ENCODE data around the gene NPC1.
"Not testable (repeated sequence)": the region's sequence is repeated elsewhere in the genome, so short reads cannot be mapped to it uniquely, and the experiment has no call there.

Gene NPC1

DNA sequence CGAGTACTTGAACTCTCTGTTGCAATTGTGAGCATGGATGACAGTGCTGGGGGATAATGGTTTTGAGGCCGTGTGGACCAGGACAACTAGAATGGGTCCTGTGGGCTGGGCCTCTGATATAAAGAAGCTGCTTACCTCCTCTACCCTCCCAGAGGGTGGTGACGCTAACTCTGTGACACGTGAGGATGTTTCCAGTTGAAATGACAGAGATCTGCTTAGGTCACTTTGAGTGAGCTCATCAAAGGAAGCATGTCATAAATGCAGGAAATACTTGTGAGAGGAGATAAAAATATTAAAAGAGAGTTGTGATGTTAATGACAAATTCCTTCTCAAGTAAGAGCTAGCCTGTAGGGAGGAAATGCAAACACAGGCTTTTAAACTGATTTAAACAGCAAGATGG, 66.6 kb downstream of the NPC1 start:
- no CpG with 5 or more reads among the region's 4 CpGs for WGBS, 2 donors (ENCODE audit: extremely low coverage in 2 of 2, insufficient read length in 2 of 2, insufficient replicate concordance in 1 of 2)
- Histone ChIP-seq H2BK15ac (ENCODE audit: low read length) (no peak overlapping the region), H2BK120ac (ENCODE audit: low read depth, low read length) (no peak overlapping the region), H3K18ac (ENCODE audit: low read length) (no peak overlapping the region), H4K8ac (ENCODE audit: low read depth, low read length) (no peak overlapping the region), H3K36me3 (replicated peaks in 1 of 2; ENCODE audit: control insufficient read depth in 2 of 2, insufficient read depth in 2 of 2, low read length in 2 of 2) (peaks cover 38 to 92% of the 10 kb centered on the region in 2 donors), H3K23ac (ENCODE audit: low read depth, low read length, poor library complexity) (no peak overlapping the region), H2AK5ac (ENCODE audit: low read depth, low read length) (no peak overlapping the region), H3K9me3 (replicated peaks in 1 of 2; ENCODE audit: control insufficient read depth in 2 of 2, insufficient read depth in 1 of 2, low read depth in 1 of 2, low read length in 2 of 2) (no peaks in the 10 kb centered on the region), H3K9ac (ENCODE audit: low read depth, low read length, poor library complexity) (no peak overlapping the region), H2BK12ac (ENCODE audit: low read length) (no peak overlapping the region), H4K91ac (ENCODE audit: low read depth, low read length, poor library complexity) (no peak overlapping the region), H2BK5ac (ENCODE audit: low read length) (no peak overlapping the region), H3K4me3 (ENCODE audit: low read length in 2 of 2) (no peak overlapping the region), H3K14ac (ENCODE audit: low read length) (no peak overlapping the region), H3K4me2 (ENCODE audit: insufficient read depth, low read length, poor library complexity, severe bottlenecking) (no peak overlapping the region), H3K79me1 (ENCODE audit: low read depth, low read length) (peaks cover 1% of the 10 kb centered on the region), H3K27me3 (ENCODE audit: control insufficient read depth in 3 of 3, insufficient read depth in 3 of 3, low read depth in 1 of 3, low read length in 3 of 3) (peaks cover 0 to 2% (median 0%) of the 10 kb centered on the region in 3 experiments), H3K4ac (ENCODE audit: low read length) (no peak overlapping the region), H3K4me1 (ENCODE audit: control insufficient read depth in 2 of 2, insufficient read depth in 1 of 2, low read depth in 1 of 2, low read length in 2 of 2) (no peaks in the 10 kb centered on the region), H3K27ac (replicated peaks; ENCODE audit: low read length) (no peak overlapping the region), H2AFZ (ENCODE audit: low read length) (no peak overlapping the region)
- no peak for DNase-seq (ENCODE audit: low spot score)

DNA sequence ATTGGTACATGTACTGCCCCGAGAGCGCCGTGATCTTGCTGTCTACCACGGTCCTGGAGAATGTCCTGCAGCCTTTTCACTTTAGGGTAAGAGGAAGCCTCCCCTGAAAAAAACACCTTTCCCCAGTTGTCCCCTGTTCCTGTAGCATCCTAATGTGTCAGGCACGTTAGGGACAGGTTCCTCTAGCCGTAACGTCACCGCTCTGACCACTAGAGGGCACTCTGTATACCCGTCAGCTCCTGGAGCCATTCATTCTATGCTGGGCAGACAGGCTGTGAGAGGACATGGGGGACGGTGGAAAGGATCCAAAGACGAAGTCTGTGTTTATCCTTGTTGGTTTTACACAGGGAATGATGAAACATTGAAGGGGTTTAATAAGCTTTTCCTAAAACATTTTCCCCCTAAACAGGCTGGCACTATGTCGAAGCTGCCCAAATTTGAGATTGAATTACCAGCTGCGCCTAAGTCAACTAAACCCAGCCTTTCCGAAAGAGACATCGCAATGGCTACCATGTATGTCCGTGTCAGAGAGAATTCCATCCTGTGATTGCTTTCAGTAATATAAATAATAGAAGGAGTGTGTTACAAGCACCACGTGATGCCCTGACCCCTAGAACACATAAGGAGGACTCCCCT, 70.3 kb downstream of the NPC1 start:
- Histone ChIP-seq H3K27me3 (ENCODE audit: control insufficient read depth in 3 of 3, insufficient read depth in 3 of 3, low read depth in 1 of 3, low read length in 3 of 3) (no peaks in the 10 kb centered on the region), H3K4ac (ENCODE audit: low read length) (no peak overlapping the region), H4K91ac (ENCODE audit: low read depth, low read length, poor library complexity) (no peak overlapping the region), H2BK15ac (ENCODE audit: low read length) (no peak overlapping the region), H2AFZ (ENCODE audit: low read length) (no peak overlapping the region), H3K79me1 (ENCODE audit: low read depth, low read length) (no peaks in the 10 kb centered on the region), H2AK5ac (ENCODE audit: low read depth, low read length) (no peak overlapping the region), H3K4me2 (ENCODE audit: insufficient read depth, low read length, poor library complexity, severe bottlenecking) (no peak overlapping the region), H3K14ac (ENCODE audit: low read length) (no peak overlapping the region), H4K8ac (ENCODE audit: low read depth, low read length) (no peak overlapping the region), H3K4me3 (ENCODE audit: low read length in 2 of 2) (no peak overlapping the region), H2BK120ac (ENCODE audit: low read depth, low read length) (no peak overlapping the region), H3K23ac (ENCODE audit: low read depth, low read length, poor library complexity) (no peak overlapping the region), H2BK12ac (ENCODE audit: low read length) (no peak overlapping the region), H3K36me3 (replicated peaks in 1 of 2; ENCODE audit: control insufficient read depth in 2 of 2, insufficient read depth in 2 of 2, low read length in 2 of 2) (peaks cover 17 to 77% of the 10 kb centered on the region in 2 donors), H3K9me3 (replicated peaks in 1 of 2; ENCODE audit: control insufficient read depth in 2 of 2, insufficient read depth in 1 of 2, low read depth in 1 of 2, low read length in 2 of 2) (no peaks in the 10 kb centered on the region), H3K9ac (ENCODE audit: low read depth, low read length, poor library complexity) (no peak overlapping the region), H2BK5ac (ENCODE audit: low read length) (no peak overlapping the region), H3K27ac (replicated peaks; ENCODE audit: low read length) (no peak overlapping the region), H3K4me1 (ENCODE audit: control insufficient read depth in 2 of 2, insufficient read depth in 1 of 2, low read depth in 1 of 2, low read length in 2 of 2) (no peaks in the 10 kb centered on the region), H3K18ac (ENCODE audit: low read length) (no peak overlapping the region)
- no CpG with 5 or more reads among the region's 17 CpGs for WGBS, 2 donors (ENCODE audit: extremely low coverage in 2 of 2, insufficient read length in 2 of 2, insufficient replicate concordance in 1 of 2)
- DNase-seq (ENCODE audit: low spot score) = peak; percentile 68

DNA sequence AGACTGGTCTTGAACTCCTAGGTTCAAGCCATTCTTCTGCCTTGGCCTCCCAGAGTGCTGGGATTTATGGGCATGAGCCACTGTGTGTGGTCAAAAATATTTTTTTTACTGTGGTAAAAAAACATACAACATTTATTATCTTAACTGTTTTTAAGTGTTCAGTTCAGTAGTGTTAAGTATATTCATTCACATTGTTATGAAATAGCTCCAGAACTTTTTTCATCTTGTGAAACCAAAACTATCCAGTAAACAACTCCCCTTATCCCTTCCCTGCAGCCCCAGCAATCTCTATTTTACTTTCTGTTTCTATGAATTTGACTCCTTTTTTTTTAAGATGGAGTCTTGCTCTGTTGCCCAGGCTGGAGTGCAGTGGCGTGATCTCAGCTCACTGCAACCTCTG, 73.7 kb downstream of the NPC1 start:
- Histone ChIP-seq H4K8ac (ENCODE audit: low read depth, low read length) (no peak overlapping the region), H3K36me3 (replicated peaks in 1 of 2; ENCODE audit: control insufficient read depth in 2 of 2, insufficient read depth in 2 of 2, low read length in 2 of 2) (peaks cover 10 to 78% of the 10 kb centered on the region in 2 donors), H2BK5ac (ENCODE audit: low read length) (no peak overlapping the region), H3K27ac (replicated peaks; ENCODE audit: low read length) (no peak overlapping the region), H3K79me1 (ENCODE audit: low read depth, low read length) (no peaks in the 10 kb centered on the region), H3K4me1 (ENCODE audit: control insufficient read depth in 2 of 2, insufficient read depth in 1 of 2, low read depth in 1 of 2, low read length in 2 of 2) (no peaks in the 10 kb centered on the region), H3K4ac (ENCODE audit: low read length) (no peak overlapping the region), H3K4me2 (ENCODE audit: insufficient read depth, low read length, poor library complexity, severe bottlenecking) (no peak overlapping the region), H3K27me3 (ENCODE audit: control insufficient read depth in 3 of 3, insufficient read depth in 3 of 3, low read depth in 1 of 3, low read length in 3 of 3) (no peaks in the 10 kb centered on the region), H3K23ac (ENCODE audit: low read depth, low read length, poor library complexity) (no peak overlapping the region), H2BK120ac (ENCODE audit: low read depth, low read length) (no peak overlapping the region), H3K14ac (ENCODE audit: low read length) (no peak overlapping the region), H2BK15ac (ENCODE audit: low read length) (no peak overlapping the region), H2AFZ (ENCODE audit: low read length) (no peak overlapping the region), H2AK5ac (ENCODE audit: low read depth, low read length) (no peak overlapping the region), H4K91ac (ENCODE audit: low read depth, low read length, poor library complexity) (no peak overlapping the region), H2BK12ac (ENCODE audit: low read length) (no peak overlapping the region), H3K4me3 (ENCODE audit: low read length in 2 of 2) (no peak overlapping the region), H3K9me3 (replicated peaks in 1 of 2; ENCODE audit: control insufficient read depth in 2 of 2, insufficient read depth in 1 of 2, low read depth in 1 of 2, low read length in 2 of 2) (peaks cover 0 to 3% of the 10 kb centered on the region in 2 donors), H3K9ac (ENCODE audit: low read depth, low read length, poor library complexity) (no peak overlapping the region), H3K18ac (ENCODE audit: low read length) (no peak overlapping the region)
- no peak for DNase-seq (ENCODE audit: low spot score)
- no CpG with 5 or more reads among the region's 1 CpG for WGBS, 2 donors (ENCODE audit: extremely low coverage in 2 of 2, insufficient read length in 2 of 2, insufficient replicate concordance in 1 of 2)

DNA sequence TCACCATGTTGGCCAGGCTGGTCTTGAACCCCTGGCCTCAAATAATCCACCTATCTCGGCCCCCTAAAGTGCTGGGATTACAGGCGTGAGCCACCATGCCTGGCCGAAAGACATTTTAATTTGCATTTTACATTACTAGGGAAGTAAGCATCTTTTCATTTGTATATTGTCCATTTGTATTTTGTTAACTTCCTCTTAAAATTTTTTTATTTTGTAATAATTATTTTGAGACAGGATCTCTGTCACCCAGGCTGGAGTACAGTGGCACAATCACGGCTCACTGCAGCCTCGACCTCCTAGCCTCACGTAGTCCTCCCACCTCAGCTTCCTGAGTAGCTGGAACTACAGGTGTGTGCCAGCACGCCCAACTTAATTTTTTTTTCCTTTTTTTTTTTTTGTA, 74.1 kb downstream of the NPC1 start:
- not testable (repeated sequence) for H4K8ac ChIP-seq (ENCODE audit: low read depth, low read length); H3K9ac ChIP-seq (ENCODE audit: low read depth, low read length, poor library complexity); H3K4me3 ChIP-seq (ENCODE audit: low read length in 2 of 2); H2BK120ac ChIP-seq (ENCODE audit: low read depth, low read length); H3K4me1 ChIP-seq (ENCODE audit: control insufficient read depth in 2 of 2, insufficient read depth in 1 of 2, low read depth in 1 of 2, low read length in 2 of 2); H3K79me1 ChIP-seq (ENCODE audit: low read depth, low read length); H2BK5ac ChIP-seq (ENCODE audit: low read length); H3K9me3 ChIP-seq (replicated peaks in 1 of 2; ENCODE audit: control insufficient read depth in 2 of 2, insufficient read depth in 1 of 2, low read depth in 1 of 2, low read length in 2 of 2); H2BK15ac ChIP-seq (ENCODE audit: low read length); H3K27me3 ChIP-seq (ENCODE audit: control insufficient read depth in 3 of 3, insufficient read depth in 3 of 3, low read depth in 1 of 3, low read length in 3 of 3); H4K91ac ChIP-seq (ENCODE audit: low read depth, low read length, poor library complexity); H3K18ac ChIP-seq (ENCODE audit: low read length); H2AFZ ChIP-seq (ENCODE audit: low read length); H3K4me2 ChIP-seq (ENCODE audit: insufficient read depth, low read length, poor library complexity, severe bottlenecking); H3K23ac ChIP-seq (ENCODE audit: low read depth, low read length, poor library complexity); H2BK12ac ChIP-seq (ENCODE audit: low read length); DNase-seq (ENCODE audit: low spot score); H2AK5ac ChIP-seq (ENCODE audit: low read depth, low read length); H3K4ac ChIP-seq (ENCODE audit: low read length); H3K14ac ChIP-seq (ENCODE audit: low read length); H3K27ac ChIP-seq (replicated peaks; ENCODE audit: low read length)
- H3K36me3 ChIP-seq (replicated peaks in 1 of 2; ENCODE audit: control insufficient read depth in 2 of 2, insufficient read depth in 2 of 2, low read length in 2 of 2) = peaks cover 10 to 78% of the 10 kb centered on the region in 2 donors
- no CpG with 5 or more reads among the region's 7 CpGs for WGBS, 2 donors (ENCODE audit: extremely low coverage in 2 of 2, insufficient read length in 2 of 2, insufficient replicate concordance in 1 of 2)

Measured in neuronal stem cell (in vitro differentiated cells).